HEK293 (cell line): ENCODE data around the gene PTPRN2.

Experiments used
- CTCF ChIA-PET: fragments of 350-600 bp; formaldehyde crosslinking; extraction: SDS; loops from one replicate; lab custom pipeline; 2021; ENCODE audit warnings: antibody characterized with exemption; lab: Yijun Ruan, JAX
- POLR2A ChIA-PET: fragments of 300-600 bp; formaldehyde crosslinking; extraction: SDS; loops from one replicate; lab custom pipeline; 2020; ENCODE audit warnings: antibody characterized with exemption, inconsistent platforms; lab: Yijun Ruan, JAX
- H3K27ac ChIP-seq: fragments of 200-500 bp; sonication (Bioruptor generic); 2 replicates; pipeline ENCODE4 v1.5.1; 2014; ENCODE audit warnings: low read depth, low read length, control low read depth, inconsistent platforms; ENCODE audit errors: extremely low read depth
- H3K36me3 ChIP-seq, 2 experiments: fragments of 200-500 bp in 1 of 2; sonication (Bioruptor generic) in 1 of 2; 1 replicate in 1 of 2; 2 replicates in 1 of 2; pipeline ENCODE4 v1.5.1; 2014 to 2017; ENCODE audit warnings: inconsistent platforms in 2 of 2, low read length in 2 of 2; ENCODE audit not compliant: control insufficient read depth in 2 of 2, insufficient read depth in 1 of 2
- H3K4me1 ChIP-seq: fragments of 200-500 bp; sonication (Bioruptor generic); 2 replicates; pipeline ENCODE4 v1.5.1; 2014; ENCODE audit warnings: mild to moderate bottlenecking, low read length, inconsistent platforms; ENCODE audit not compliant: control insufficient read depth, insufficient read depth
- H3K4me3 ChIP-seq: 2 replicates; pipeline ENCODE4 v1.5.1; 2011; ENCODE audit warnings: low read depth, mild to moderate bottlenecking, control low read depth, low read length, moderate library complexity
- H3K9me3 ChIP-seq: fragments of 200-500 bp; sonication (Bioruptor generic); 2 replicates; pipeline ENCODE4 v1.5.1; 2014; ENCODE audit warnings: low read depth, low read length, inconsistent platforms; ENCODE audit not compliant: control insufficient read depth, insufficient read depth
- BCL11A ChIP-seq: fragments of 450-650 bp; formaldehyde crosslinking; IDR thresholded peaks from 2 replicates; pipeline ENCODE4 v1.5.1; 2016; ENCODE audit warnings: low read depth, missing biosample characterization, missing genetic modification characterization
- EGR2 ChIP-seq: fragments of 450-650 bp; formaldehyde crosslinking; IDR thresholded peaks from 2 replicates; pipeline ENCODE4 v1.5.1; 2016; ENCODE audit warnings: low read depth, missing biosample characterization, missing genetic modification characterization
- GFI1B ChIP-seq: fragments of 450-650 bp; formaldehyde crosslinking; IDR thresholded peaks from 2 replicates; pipeline ENCODE4 v1.5.1; 2016; ENCODE audit warnings: missing biosample characterization, missing genetic modification characterization
- KLF1 ChIP-seq: fragments of 450-650 bp; formaldehyde crosslinking; IDR thresholded peaks from 2 replicates; pipeline ENCODE4 v1.5.1; 2016; ENCODE audit warnings: missing biosample characterization, missing genetic modification characterization
- OVOL3 ChIP-seq: fragments of 450-650 bp; formaldehyde crosslinking; IDR thresholded peaks from 2 replicates; pipeline ENCODE4 v1.5.1; 2016; ENCODE audit warnings: missing biosample characterization, missing genetic modification characterization
- TRIM28 ChIP-seq: IDR thresholded peaks from 2 replicates; pipeline ENCODE4 v1.6.1; 2011; ENCODE audit warnings: low read length, control low read depth, borderline replicate concordance
- ZBTB17 ChIP-seq: fragments of 450-650 bp; formaldehyde crosslinking; IDR thresholded peaks from 2 replicates; pipeline ENCODE4 v1.5.1; 2016; ENCODE audit warnings: missing biosample characterization, missing genetic modification characterization
- ZBTB26 ChIP-seq: fragments of 450-650 bp; formaldehyde crosslinking; optimal IDR thresholded peaks from 2 replicates; pipeline ENCODE3; 2016; ENCODE audit warnings: missing biosample characterization, mild to moderate bottlenecking, missing genetic modification characterization
- ZBTB8A ChIP-seq: fragments of 450-650 bp; formaldehyde crosslinking; IDR thresholded peaks from 2 replicates; pipeline ENCODE4 v1.5.1; 2016; ENCODE audit warnings: missing biosample characterization, missing genetic modification characterization
- ZFHX2 ChIP-seq: fragments of 450-650 bp; formaldehyde crosslinking; conservative IDR thresholded peaks from 2 replicates; pipeline ENCODE4 v1.5.1; 2016; ENCODE audit warnings: missing biosample characterization, missing genetic modification characterization
- ZNF146 ChIP-seq: fragments of 450-650 bp; formaldehyde crosslinking; IDR thresholded peaks from 2 replicates; pipeline ENCODE4 v1.5.1; 2016; ENCODE audit warnings: missing biosample characterization, missing genetic modification characterization
- ZNF175 ChIP-seq: fragments of 450-650 bp; formaldehyde crosslinking; IDR thresholded peaks from 2 replicates; pipeline ENCODE4 v1.5.1; 2016; ENCODE audit warnings: missing biosample characterization, missing genetic modification characterization
- ZNF24 ChIP-seq: fragments of 450-650 bp; formaldehyde crosslinking; IDR thresholded peaks from 2 replicates; pipeline ENCODE4 v1.5.1; 2016; ENCODE audit warnings: missing biosample characterization, missing genetic modification characterization
- ZNF391 ChIP-seq: fragments of 450-650 bp; formaldehyde crosslinking; IDR thresholded peaks from 2 replicates; pipeline ENCODE4 v1.5.1; 2016; ENCODE audit warnings: low read depth, missing biosample characterization, missing genetic modification characterization, borderline replicate concordance
- ZNF398 ChIP-seq: fragments of 450-650 bp; formaldehyde crosslinking; IDR thresholded peaks from 2 replicates; pipeline ENCODE4 v1.5.1; 2017; ENCODE audit warnings: missing biosample characterization, missing genetic modification characterization
- ZNF423 ChIP-seq: fragments of 450-650 bp; formaldehyde crosslinking; IDR thresholded peaks from 2 replicates; pipeline ENCODE4 v1.5.1; 2016; ENCODE audit warnings: missing biosample characterization, missing genetic modification characterization
- ZNF510 ChIP-seq: fragments of 450-650 bp; formaldehyde crosslinking; IDR thresholded peaks from 2 replicates; pipeline ENCODE4 v1.5.1; 2018; ENCODE audit warnings: mild to moderate bottlenecking, missing genetic modification characterization, missing biosample characterization; ENCODE audit not compliant: insufficient replicate concordance
- ZNF514 ChIP-seq: fragments of 450-650 bp; formaldehyde crosslinking; IDR thresholded peaks from 2 replicates; pipeline ENCODE4 v1.5.1; 2016; ENCODE audit warnings: missing biosample characterization, missing genetic modification characterization
- ZNF521 ChIP-seq: fragments of 450-650 bp; formaldehyde crosslinking; IDR thresholded peaks from 2 replicates; pipeline ENCODE4 v1.5.1; 2017; ENCODE audit warnings: missing biosample characterization, mild to moderate bottlenecking, missing genetic modification characterization
- ZNF544 ChIP-seq: fragments of 450-650 bp; formaldehyde crosslinking; IDR thresholded peaks from 2 replicates; pipeline ENCODE4 v1.5.0; 2017; ENCODE audit warnings: missing biosample characterization, missing genetic modification characterization
- ZNF548 ChIP-seq: fragments of 450-650 bp; formaldehyde crosslinking; IDR thresholded peaks from 2 replicates; pipeline ENCODE4 v1.5.1; 2016; ENCODE audit warnings: missing biosample characterization, missing genetic modification characterization
- ZNF549 ChIP-seq: fragments of 450-650 bp; IDR thresholded peaks from 2 replicates; pipeline ENCODE4 v1.5.1; 2018; ENCODE audit warnings: missing biosample characterization, missing genetic modification characterization, mild to moderate bottlenecking, inconsistent platforms, moderate library complexity
- ZNF555 ChIP-seq: fragments of 450-650 bp; formaldehyde crosslinking; conservative IDR thresholded peaks from 2 replicates; pipeline ENCODE4 v1.5.1; 2017; ENCODE audit warnings: missing biosample characterization, mild to moderate bottlenecking, missing genetic modification characterization, inconsistent platforms
- ZNF600 ChIP-seq: fragments of 450-650 bp; formaldehyde crosslinking; IDR thresholded peaks from 2 replicates; pipeline ENCODE4 v1.5.1; 2016; ENCODE audit warnings: missing biosample characterization, missing genetic modification characterization
- ZNF837 ChIP-seq: fragments of 450-650 bp; formaldehyde crosslinking; IDR thresholded peaks from 2 replicates; pipeline ENCODE4 v1.5.1; 2016; ENCODE audit warnings: missing biosample characterization, missing genetic modification characterization
- ZSCAN30 ChIP-seq: fragments of 450-650 bp; IDR thresholded peaks from 2 replicates; pipeline ENCODE4 v1.5.1; 2018; ENCODE audit warnings: missing biosample characterization, mild to moderate bottlenecking, missing genetic modification characterization, moderate library complexity
- TF ChIP-seq, protein P1 (sequence below): fragments of 450-650 bp; IDR thresholded peaks from 2 replicates; pipeline ENCODE4 v1.5.1; 2018; ENCODE audit warnings: missing biosample characterization, missing genetic modification characterization

Gene PTPRN2

GRCh38 chr7:157983502-157984422 lies 603.9 kb downstream of the PTPRN2 start:
- no peaks in the 10 kb centered on the region for H3K9me3 ChIP-seq
- CTCF ChIA-PET, result no interaction called here
- no peak overlapping the region for H3K27ac ChIP-seq
- POLR2A ChIA-PET, result no interaction called here
- no peaks in the 10 kb centered on the region for H3K36me3 ChIP-seq
- no peak overlapping the region for H3K4me3 ChIP-seq
- peak; percentile 90 for TF ChIP-seq EGR2 (tag by site-specific recombination)
- peak; percentile 83 for TF ChIP-seq ZNF600
- no peak for TF ChIP-seq BCL11A (tag by site-specific recombination)
- no peak for TF ChIP-seq ZSCAN30 (tag by site-specific recombination)
- peak; percentile 65 for TF ChIP-seq TRIM28
- peak; percentile 82 for TF ChIP-seq ZFHX2 (tag by site-specific recombination)
- H3K4me1 ChIP-seq, result no peaks in the 10 kb centered on the region

GRCh38 chr7:157981778-157982177 lies 605.8 kb downstream of the PTPRN2 start:
- H3K27ac ChIP-seq, result no peak overlapping the region
- no peak overlapping the region for H3K4me3 ChIP-seq
- H3K4me1 ChIP-seq, result no peaks in the 10 kb centered on the region
- CTCF ChIA-PET, result interaction anchor here (0.6 kb wide), 1 partner anchor 452 kb away, joined by 4 read pairs; no protein-coding TSS in a partner anchor
- POLR2A ChIA-PET, result no interaction called here
- no peaks in the 10 kb centered on the region for H3K9me3 ChIP-seq
- H3K36me3 ChIP-seq, result no peaks in the 10 kb centered on the region
- no peak for TF ChIP-seq GFI1B (tag by site-specific recombination)
- TF ChIP-seq ZBTB8A, result no peak
- TF ChIP-seq, protein P1, sequence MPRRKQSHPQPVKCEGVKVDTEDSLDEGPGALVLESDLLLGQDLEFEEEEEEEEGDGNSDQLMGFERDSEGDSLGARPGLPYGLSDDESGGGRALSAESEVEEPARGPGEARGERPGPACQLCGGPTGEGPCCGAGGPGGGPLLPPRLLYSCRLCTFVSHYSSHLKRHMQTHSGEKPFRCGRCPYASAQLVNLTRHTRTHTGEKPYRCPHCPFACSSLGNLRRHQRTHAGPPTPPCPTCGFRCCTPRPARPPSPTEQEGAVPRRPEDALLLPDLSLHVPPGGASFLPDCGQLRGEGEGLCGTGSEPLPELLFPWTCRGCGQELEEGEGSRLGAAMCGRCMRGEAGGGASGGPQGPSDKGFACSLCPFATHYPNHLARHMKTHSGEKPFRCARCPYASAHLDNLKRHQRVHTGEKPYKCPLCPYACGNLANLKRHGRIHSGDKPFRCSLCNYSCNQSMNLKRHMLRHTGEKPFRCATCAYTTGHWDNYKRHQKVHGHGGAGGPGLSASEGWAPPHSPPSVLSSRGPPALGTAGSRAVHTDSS (tag by site-specific recombination), result no peak
- TF ChIP-seq ZNF549 (tag by site-specific recombination), result no peak
- TF ChIP-seq ZBTB17 (tag by site-specific recombination), result no peak
- no peak for TF ChIP-seq ZNF544 (tag by site-specific recombination)
- TF ChIP-seq ZNF837 (tag by site-specific recombination), result no peak
- no peak for TF ChIP-seq ZNF146 (tag by site-specific recombination)
- TF ChIP-seq KLF1 (tag by site-specific recombination), result no peak
- TF ChIP-seq ZNF555, result no peak
- no peak for TF ChIP-seq ZNF510 (tag by site-specific recombination)
- TF ChIP-seq ZNF548, result no peak

DNA sequence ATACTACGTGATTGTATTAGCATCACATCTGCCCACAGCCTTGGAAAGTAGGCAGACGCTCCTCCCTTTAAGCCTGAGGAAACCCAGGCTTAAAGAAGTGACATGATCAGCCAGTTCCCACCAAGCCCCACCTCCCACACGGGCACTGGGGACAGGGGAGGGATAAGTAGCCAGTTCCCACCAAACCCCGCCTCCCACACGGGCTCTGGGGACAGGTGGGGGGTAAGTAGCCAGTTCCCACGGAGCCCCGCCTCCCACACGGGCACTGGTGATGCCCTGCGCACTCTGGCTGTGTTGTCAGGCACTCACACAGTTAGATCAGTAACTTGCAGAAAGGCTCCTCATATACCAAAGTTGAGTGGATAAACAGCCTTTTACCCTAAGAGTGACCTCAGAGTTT lies 606.8 kb downstream of the PTPRN2 start:
- no peaks in the 10 kb centered on the region for H3K9me3 ChIP-seq
- H3K4me1 ChIP-seq, result no peaks in the 10 kb centered on the region
- H3K27ac ChIP-seq, result no peak overlapping the region
- CTCF ChIA-PET, result no interaction called here
- no peak overlapping the region for H3K4me3 ChIP-seq
- POLR2A ChIA-PET, result no interaction called here
- no peaks in the 10 kb centered on the region for H3K36me3 ChIP-seq
- TF ChIP-seq ZBTB26 (peak; percentile 8), OVOL3 (tag by site-specific recombination) (no peak), ZNF514 (tag by site-specific recombination) (no peak), ZNF521 (tag by site-specific recombination) (no peak), ZBTB17 (tag by site-specific recombination) (no peak), ZFHX2 (tag by site-specific recombination) (peak; percentile 54), ZNF24 (tag by site-specific recombination) (no peak), ZNF423 (no peak), ZNF391 (tag by site-specific recombination) (no peak), ZNF398 (tag by site-specific recombination) (no peak), ZNF175 (tag by site-specific recombination) (no peak), EGR2 (tag by site-specific recombination) (peak; percentile 43; the same call in 1 of the 2 replicates)
